Measurements from ENCODE around the gene KLF6.
A peak's percentile ranks its signal among the peaks of the same experiment; 100 is the strongest.

Gene KLF6

GRCh38 chr10:3790272-3790671 lies 5.3 kb upstream of the KLF6 start:
- intact Hi-C loops (cut with DNase I) = no loop called here
- DNase-seq = no peak

- no peak for DNase-seq
- intact Hi-C loops (cut with DNase I) = loop anchor here (10.0 kb wide), 3 partner anchors 315 to 865 kb away; no protein-coding TSS in a partner anchor
These were observed 4.6 kb upstream of the KLF6 start for GRCh38 chr10:3789621-3790020.

- no peak for DNase-seq
- intact Hi-C loops (cut with DNase I) = loop anchor here (10.0 kb wide), 3 partner anchors 313 to 867 kb away; no protein-coding TSS in a partner anchor
These were observed 2.8 kb upstream of the KLF6 start for GRCh38 chr10:3787816-3788215.

- no peak for DNase-seq
- intact Hi-C loops (cut with DNase I) = loop anchor here (10.0 kb wide), 3 partner anchors 312 to 868 kb away; no protein-coding TSS in a partner anchor
These were observed 2.0 kb upstream of the KLF6 start for GRCh38 chr10:3787016-3787400.

- DNase-seq = no peak
- intact Hi-C loops (cut with DNase I) = loop anchor here (10.0 kb wide), 3 partner anchors 312 to 868 kb away; no protein-coding TSS in a partner anchor
These were observed 1.4 kb upstream of the KLF6 start for GRCh38 chr10:3786295-3787015.

- intact Hi-C loops (cut with DNase I) = loop anchor here (10.0 kb wide), 3 partner anchors 311 to 869 kb away; no protein-coding TSS in a partner anchor
- DNase-seq = peak in 1 of 10 donors; percentile 37
These were observed 852 bp upstream of the KLF6 start for GRCh38 chr10:3785851-3786271.

- intact Hi-C loops (cut with DNase I) = loop anchor here (10.0 kb wide), 3 partner anchors 311 to 869 kb away; no protein-coding TSS in a partner anchor
- peak; percentile 96 to 100 (median 98) for DNase-seq
These were observed 342 bp upstream of the KLF6 start for GRCh38 chr10:3785251-3785850.

- intact Hi-C loops (cut with DNase I) = loop anchor here (10.0 kb wide), 3 partner anchors 309 to 871 kb away; no protein-coding TSS in a partner anchor
- DNase-seq = peak in 2 of 10 donors; percentile 37 to 85
These were observed 1.2 kb downstream of the KLF6 start for GRCh38 chr10:3783682-3784432.

- intact Hi-C loops (cut with DNase I) = loop anchor here (10.0 kb wide), 3 partner anchors 308 to 872 kb away; no protein-coding TSS in a partner anchor
- peak in 4 of 10 donors; percentile 26 to 89 (median 60) for DNase-seq
These were observed 1.7 kb downstream of the KLF6 start for GRCh38 chr10:3783316-3783681.

- intact Hi-C loops (cut with DNase I) = loop anchor here (10.0 kb wide), 3 partner anchors 308 to 872 kb away; no protein-coding TSS in a partner anchor
- peak in 3 of 10 donors; percentile 55 to 88 (median 58) for DNase-seq
These were observed 2.3 kb downstream of the KLF6 start for GRCh38 chr10:3782451-3783315.

- intact Hi-C loops (cut with DNase I) = loop anchor here (10.0 kb wide), 3 partner anchors 307 to 873 kb away; no protein-coding TSS in a partner anchor
- DNase-seq = no peak
These were observed 2.9 kb downstream of the KLF6 start for GRCh38 chr10:3782146-3782450.

GRCh38 chr10:3781468-3782145 lies 3.4 kb downstream of the KLF6 start:
- intact Hi-C loops (cut with DNase I) = loop anchor here (10.0 kb wide), 3 partner anchors 307 to 873 kb away; no protein-coding TSS in a partner anchor
- peak in 2 of 10 donors; percentile 40 to 86 for DNase-seq

- peak in 1 of 10 donors; percentile 79 for DNase-seq
- intact Hi-C loops (cut with DNase I) = loop anchor here (10.0 kb wide), 3 partner anchors 306 to 874 kb away; no protein-coding TSS in a partner anchor
These were observed 4.1 kb downstream of the KLF6 start for GRCh38 chr10:3780771-3781467.

- peak in 1 of 10 donors; percentile 57 for DNase-seq
- intact Hi-C loops (cut with DNase I) = loop anchor here (10.0 kb wide), 3 partner anchors 305 to 875 kb away; no protein-coding TSS in a partner anchor
These were observed 4.8 kb downstream of the KLF6 start for GRCh38 chr10:3780021-3780770.

- DNase-seq = peak in 1 of 10 donors; percentile 77
- intact Hi-C loops (cut with DNase I) = loop anchor here (5.0 kb wide), 1 partner anchor 542 kb away; no protein-coding TSS in a partner anchor
These were observed 5.8 kb downstream of the KLF6 start for GRCh38 chr10:3779158-3779741.

GRCh38 chr10:3778692-3779157 lies 6.3 kb downstream of the KLF6 start:
- intact Hi-C loops (cut with DNase I) = loop anchor here (5.0 kb wide), 1 partner anchor 541 kb away; no protein-coding TSS in a partner anchor

More at GRCh38 chr10:3778692-3779157, 6.3 kb downstream of the KLF6 start:
- DNase-seq = no peak
